Measurements from ENCODE around the gene CTSE. TPM values are rescaled to one million over a fixed set of nuclear protein-coding genes. Genes with fewer than 3 reads are reported as not detected.

The CTSE gene
- total and polyA plus RNA-seq, 2 of the 8 experiments (the other 6 are each of a cell fraction or from before 2014, with no cell fraction given) = 0.03 TPM; not detected in 1

GRCh38 chr1:206003854-206004800 is 19.6 kb downstream of the CTSE start (continued):
- TF ChIP-seq CTBP2 (IDR thresholded peaks at IDR 0.05; ENCODE audit: borderline replicate concordance, insufficient read depth, insufficient read length, low read length) = no peak
- no peak for TF ChIP-seq RNF2 (IDR thresholded peaks at IDR 0.05; ENCODE audit: borderline replicate concordance, low read depth, low read length, missing control alignments, poor library complexity, severe bottlenecking)
- TF ChIP-seq JUND (IDR thresholded peaks at IDR 0.05; ENCODE audit: low read length) = no peak
- no peak for TF ChIP-seq CBX8 (IDR thresholded peaks at IDR 0.05; ENCODE audit: borderline replicate concordance, low read depth, low read length)
- TF ChIP-seq CREB1 (IDR thresholded peaks at IDR 0.05) = no peak
- no peak for TF ChIP-seq EGR1 (IDR thresholded peaks at IDR 0.05; ENCODE audit: borderline replicate concordance, low read depth, low read length)
- no peak for TF ChIP-seq SP1 (IDR thresholded peaks at IDR 0.05; ENCODE audit: low read depth, low read length)

Measured in H1 (cell line).